ENCODE measurements around the gene PHF23.

- TF ChIP-seq CTCF (IDR thresholded peaks at IDR 0.05; ENCODE audit: insufficient read depth, low read depth, low read length) = no peak
- no peak for TF ChIP-seq EZH2 (IDR thresholded peaks at IDR 0.05; ENCODE audit: insufficient read depth, low read length)
These were observed 702 bp downstream of the PHF23 start for GRCh38 chr17:7238420-7239090.
